GM23338 (cell line): ENCODE results near the gene ZNF567. TPM values are rescaled to one million over a fixed set of nuclear protein-coding genes. Genes with fewer than 3 reads are reported as not detected.

Experiments used
- ATAC-seq: fragments of 200-7000 bp; cut with Tn5 transposase; 3 replicates; pipeline ENCODE4 v1.9.1; 2020
- DNase-seq: peaks from one replicate; pipeline ENCODE4 v3.0.0-alpha.2; 2015; ENCODE audit warnings: low spot score
- H2AFZ ChIP-seq: fragments of 200-600 bp; sonication (generic); 2 replicates; pipeline ENCODE4 v1.8.0; 2016; ENCODE audit warnings: antibody characterized with exemption, mild to moderate bottlenecking, moderate library complexity
- H3F3A ChIP-seq: fragments of 200-600 bp; sonication (generic); replicated peaks from 2 replicates; pipeline ENCODE4 v1.8.0; 2017; ENCODE audit warnings: antibody characterized with exemption, mixed run types, low read depth
- H3K27ac ChIP-seq: fragments of 200-600 bp; sonication (generic); 2 replicates; pipeline ENCODE4 v1.6.1; 2016; ENCODE audit warnings: low read depth
- H3K27me3 ChIP-seq: fragments of 200-600 bp; sonication (generic); 2 replicates; pipeline ENCODE4 v1.8.0; 2016; ENCODE audit warnings: mild to moderate bottlenecking, mixed run types, moderate library complexity; ENCODE audit not compliant: insufficient read depth
- H3K36me3 ChIP-seq: fragments of 200-600 bp; sonication (generic); 2 replicates; pipeline ENCODE4 v1.8.0; 2016; ENCODE audit warnings: mild to moderate bottlenecking; ENCODE audit not compliant: insufficient read depth
- H3K4me1 ChIP-seq: fragments of 200-600 bp; sonication (generic); 2 replicates; pipeline ENCODE4 v1.8.0; 2016; ENCODE audit warnings: mild to moderate bottlenecking, moderate library complexity; ENCODE audit not compliant: insufficient read depth
- H3K4me2 ChIP-seq: fragments of 200-600 bp; sonication (generic); 2 replicates; pipeline ENCODE4 v1.7.1; 2017; ENCODE audit warnings: mixed run types
- H3K4me3 ChIP-seq: fragments of 200-600 bp; sonication (generic); 2 replicates; pipeline ENCODE4 v1.6.1; 2016; ENCODE audit warnings: mixed run types
- H3K79me2 ChIP-seq: fragments of 200-600 bp; sonication (generic); replicated peaks from 2 replicates; pipeline ENCODE4 v1.8.0; 2017; ENCODE audit warnings: mild to moderate bottlenecking; ENCODE audit not compliant: insufficient read depth
- H3K9me2 ChIP-seq: fragments of 200-600 bp; sonication (generic); 2 replicates; pipeline ENCODE4 v1.8.0; 2017; ENCODE audit not compliant: insufficient read depth
- H4K20me1 ChIP-seq: fragments of 200-600 bp; sonication (generic); replicated peaks from 2 replicates; pipeline ENCODE4 v1.8.0; 2017; ENCODE audit warnings: mild to moderate bottlenecking; ENCODE audit not compliant: insufficient read depth
- H3K27ac Mint-ChIP-seq: 2 replicates; pipeline ENCODE4 v1.8.0; 2020; ENCODE audit warnings: inconsistent platforms, mild to moderate bottlenecking, moderate library complexity, mixed read lengths
- H3K27me3 Mint-ChIP-seq: 3 replicates; pipeline ENCODE4 v1.8.0; 2022; ENCODE audit warnings: low read depth, mild to moderate bottlenecking, moderate library complexity, mixed read lengths, inconsistent platforms; ENCODE audit not compliant: insufficient read depth, poor library complexity
- H3K36me3 Mint-ChIP-seq: 3 replicates; pipeline ENCODE4 v1.8.0; 2021; ENCODE audit warnings: low read depth, mild to moderate bottlenecking, inconsistent platforms, moderate library complexity, mixed read lengths
- H3K4me1 Mint-ChIP-seq: 3 replicates; pipeline ENCODE4 v1.8.0; 2020; ENCODE audit warnings: mild to moderate bottlenecking, inconsistent platforms, mixed read lengths
- H3K4me3 Mint-ChIP-seq: 3 replicates; pipeline ENCODE4 v1.8.0; 2021; ENCODE audit warnings: moderate library complexity, mild to moderate bottlenecking, inconsistent platforms, mixed read lengths
- H3K9me3 Mint-ChIP-seq: 3 replicates; pipeline ENCODE4 v1.8.0; 2020; ENCODE audit warnings: moderate library complexity, mild to moderate bottlenecking, inconsistent platforms, mixed read lengths
- CREB1 ChIP-seq: fragments of 250-450 bp; sonication (Bioruptor Pico); IDR thresholded peaks from 2 replicates; pipeline ENCODE4 v1.5.0; 2020; ENCODE audit warnings: low read depth, mild to moderate bottlenecking, moderate library complexity
- CTCF ChIP-seq, 2 experiments: fragments of 200-600 bp in 1 of 2; sonication (generic) in 1 of 2; conservative IDR thresholded peaks; 2 replicates each; pipeline versions ENCODE4 v1.5.1 to v1.6.1; 2016 to 2017; ENCODE audit warnings: antibody characterized with exemption in 2 of 2, low read depth in 2 of 2, mild to moderate bottlenecking in 2 of 2, moderate library complexity in 1 of 2
- EZH2 ChIP-seq: fragments of 200-600 bp; sonication (generic); IDR thresholded peaks from one replicate; pipeline ENCODE4 v1.8.0; 2017; ENCODE audit warnings: antibody characterized with exemption, mild to moderate bottlenecking, low read depth; ENCODE audit not compliant: unreplicated experiment
- EZH2phosphoT487 ChIP-seq: fragments of 200-600 bp; sonication (generic); IDR thresholded peaks from one replicate; pipeline ENCODE4 v1.8.1; 2018; ENCODE audit warnings: antibody characterized with exemption; ENCODE audit not compliant: unreplicated experiment
- JUNB ChIP-seq: IDR thresholded peaks from one replicate; pipeline ENCODE4 v1.6.1; 2016; ENCODE audit warnings: antibody characterized with exemption; ENCODE audit not compliant: unreplicated experiment
- NANOG ChIP-seq: IDR thresholded peaks from 2 replicates; pipeline ENCODE4 v1.6.1; 2016; ENCODE audit warnings: antibody characterized with exemption, borderline replicate concordance
- POLR2AphosphoS5 ChIP-seq: IDR thresholded peaks from 2 replicates; pipeline ENCODE4 v1.6.1; 2016; ENCODE audit warnings: antibody characterized with exemption, low read depth
- REST ChIP-seq: IDR thresholded peaks from one replicate; pipeline ENCODE4 v1.6.1; 2018; ENCODE audit warnings: antibody characterized with exemption; ENCODE audit not compliant: unreplicated experiment
- STAT1 ChIP-seq: IDR thresholded peaks from one replicate; pipeline ENCODE4 v1.6.1; 2016; ENCODE audit warnings: antibody characterized with exemption; ENCODE audit not compliant: unreplicated experiment
- ZNF114 ChIP-seq: fragments of 250-450 bp; sonication (Bioruptor Pico); IDR thresholded peaks from 2 replicates; pipeline ENCODE4 v1.5.0; 2020; ENCODE audit warnings: mild to moderate bottlenecking, moderate library complexity
- ZNF331 ChIP-seq: fragments of 250-450 bp; sonication (Bioruptor Pico); IDR thresholded peaks from 2 replicates; pipeline ENCODE4 v1.5.0; 2020; ENCODE audit warnings: low read depth, mild to moderate bottlenecking, moderate library complexity
- ZNF462 ChIP-seq: fragments of 250-450 bp; sonication (Bioruptor Pico); IDR thresholded peaks from 2 replicates; pipeline ENCODE4 v1.5.0; 2020; ENCODE audit warnings: mild to moderate bottlenecking, moderate library complexity
- polyA plus RNA-seq: library from polyadenylated mRNA; unstranded; fragments of >200 nt; fragmentation: Nextera tagmentation; extraction: Ambion mirVana; gene quantifications from 2 replicates; pipeline ENCODE4 v1.2.1, GENCODE V29; 2016
- total RNA-seq: library from RNA; depleted of rRNA; stranded (reverse); fragments of >200 nt; shearing (Covaris generic); gene quantifications from 2 replicates; pipeline ENCODE4 v1.2.3, GENCODE V29; 2014
- TF ChIP-seq, protein P1 (sequence below): IDR thresholded peaks from 2 replicates; pipeline ENCODE4 v1.6.1; 2016; ENCODE audit warnings: antibody characterized with exemption

Gene ZNF567
- total and polyA plus RNA-seq, 2 experiments from 2014 or later: 15.6 to 17.6 TPM

- no peak overlapping the region for H3K27ac ChIP-seq
- no peaks in the 10 kb centered on the region for H3F3A ChIP-seq
- no peak for ATAC-seq
- Mint-ChIP-seq H3K27me3 (peaks cover 4% of the 10 kb centered on the region), H3K9me3 (peaks cover 12% of the 10 kb centered on the region; the same call in 2 of the 3 replicates), H3K4me1 (peaks cover 13% of the 10 kb centered on the region), H3K27ac (peak overlapping the region; percentile 50; the same call in 1 of the 2 replicates), H3K4me3 (peak overlapping the region; percentile 99), H3K36me3 (peaks cover 40% of the 10 kb centered on the region)
- H3K4me1 ChIP-seq: no peaks in the 10 kb centered on the region
- peaks cover 7% of the 10 kb centered on the region for H4K20me1 ChIP-seq
- H3K36me3 ChIP-seq: peaks cover 5% of the 10 kb centered on the region; the same call in 1 of the 2 replicates
- no peaks in the 10 kb centered on the region for H3K9me2 ChIP-seq
- peaks cover 56% of the 10 kb centered on the region for H3K79me2 ChIP-seq
- peak overlapping the region; percentile 75 for H3K4me2 ChIP-seq
- no peaks in the 10 kb centered on the region for H3K27me3 ChIP-seq
- H2AFZ ChIP-seq: peak overlapping the region; percentile 93
- no peak for DNase-seq
- H3K4me3 ChIP-seq: peak overlapping the region; percentile 80
- TF ChIP-seq CREB1 (CRISPR knock-in tag) (no peak), POLR2AphosphoS5 (no peak), JUNB (no peak), ZNF114 (CRISPR knock-in tag) (no peak), EZH2 (no peak), CTCF (conservative IDR thresholded peaks at IDR 0.05; ENCODE audit: low read depth in 2 of 2) (no peak), EZH2phosphoT487 (no peak), STAT1 (no peak), ZNF331 (CRISPR knock-in tag) (no peak), ZNF462 (no peak), NANOG (no peak), REST (no peak)
- TF ChIP-seq, protein P1, sequence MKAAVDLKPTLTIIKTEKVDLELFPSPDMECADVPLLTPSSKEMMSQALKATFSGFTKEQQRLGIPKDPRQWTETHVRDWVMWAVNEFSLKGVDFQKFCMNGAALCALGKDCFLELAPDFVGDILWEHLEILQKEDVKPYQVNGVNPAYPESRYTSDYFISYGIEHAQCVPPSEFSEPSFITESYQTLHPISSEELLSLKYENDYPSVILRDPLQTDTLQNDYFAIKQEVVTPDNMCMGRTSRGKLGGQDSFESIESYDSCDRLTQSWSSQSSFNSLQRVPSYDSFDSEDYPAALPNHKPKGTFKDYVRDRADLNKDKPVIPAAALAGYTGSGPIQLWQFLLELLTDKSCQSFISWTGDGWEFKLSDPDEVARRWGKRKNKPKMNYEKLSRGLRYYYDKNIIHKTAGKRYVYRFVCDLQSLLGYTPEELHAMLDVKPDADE: no peak
These were observed 21.6 kb upstream of the ZNF567 start for GRCh38 chr19:36665832-36666231.
